K562 (cell line): Measurements from ENCODE around the gene IRF9. TPM values are rescaled to one million over a fixed set of nuclear protein-coding genes. Genes with fewer than 3 reads are reported as not detected.

Experiments
- ARID4B ChIP-seq: sonication (generic); formaldehyde crosslinking; IDR thresholded peaks from 2 replicates; pipeline ENCODE4 v1.8.0; 2022; ENCODE audit warnings: mild to moderate bottlenecking, missing genetic modification reagents
- CREB3L1 ChIP-seq: fragments of 450-650 bp; IDR thresholded peaks from 2 replicates; pipeline ENCODE4 v1.6.1; 2014; ENCODE audit warnings: low read depth, mild to moderate bottlenecking, moderate library complexity, borderline replicate concordance
- CTBP1 ChIP-seq: fragments of 450-650 bp; IDR thresholded peaks from 2 replicates; pipeline ENCODE4 v1.6.1; 2016; ENCODE audit warnings: borderline replicate concordance
- ELF4 ChIP-seq: fragments of 450-650 bp; formaldehyde crosslinking; IDR thresholded peaks from 2 replicates; pipeline ENCODE4 v1.4.0; 2022; ENCODE audit warnings: missing genetic modification characterization
- IFI16 ChIP-seq: fragments of 250-450 bp; sonication (Bioruptor Pico); IDR thresholded peaks from 2 replicates; pipeline ENCODE4 v2.1.2; 2022; ENCODE audit warnings: mild to moderate bottlenecking, inconsistent platforms
- L3MBTL2 ChIP-seq: fragments of 450-650 bp; IDR thresholded peaks from 2 replicates; pipeline ENCODE4 v1.6.1; 2016; ENCODE audit warnings: mild to moderate bottlenecking, moderate library complexity
- LARP7 ChIP-seq: fragments of 450-650 bp; IDR thresholded peaks from 2 replicates; pipeline ENCODE4 v1.6.1; 2016
- NELFE ChIP-seq: IDR thresholded peaks from 2 replicates; pipeline ENCODE4 v1.6.1; 2011; ENCODE audit warnings: mild to moderate bottlenecking; ENCODE audit not compliant: insufficient read depth, insufficient read length
- NFIC ChIP-seq: fragments of 450-650 bp; IDR thresholded peaks from 2 replicates; pipeline ENCODE4 v1.6.1; 2017; ENCODE audit warnings: mild to moderate bottlenecking, inconsistent platforms
- PHF20 ChIP-seq: fragments of 450-650 bp; IDR thresholded peaks from 2 replicates; pipeline ENCODE4 v1.6.1; 2018; ENCODE audit not compliant: partially characterized antibody
- SAFB ChIP-seq: fragments of 200-400 bp; formaldehyde crosslinking; IDR thresholded peaks from 2 replicates; pipeline ENCODE4 v1.6.1; 2017; ENCODE audit warnings: low read depth, low read length, borderline replicate concordance
- SETDB1 ChIP-seq: IDR thresholded peaks from one replicate; pipeline ENCODE4 v1.6.1; 2012; ENCODE audit warnings: low read length, control low read depth, inconsistent platforms
- SMARCC2 ChIP-seq: fragments of 450-650 bp; IDR thresholded peaks from 2 replicates; pipeline ENCODE4 v1.6.1; 2017; ENCODE audit warnings: antibody characterized with exemption, moderate library complexity, mild to moderate bottlenecking, low read depth
- TCF15 ChIP-seq: fragments of 250-450 bp; sonication (Bioruptor Pico); IDR thresholded peaks from 2 replicates; pipeline ENCODE4 v1.8.0; 2022; ENCODE audit warnings: moderate library complexity, mild to moderate bottlenecking, inconsistent platforms
- ZNF436 ChIP-seq: fragments of 250-450, 450-650 bp; sonication (Bioruptor Pico); formaldehyde crosslinking; IDR thresholded peaks from 2 replicates; pipeline ENCODE4 v1.7.0; 2020; ENCODE audit warnings: mild to moderate bottlenecking
- polyA plus RNA-seq, 8 experiments: library from polyadenylated mRNA; depleted of rRNA in 4 of 8; stranded (reverse) in 5 of 8; unstranded in 3 of 8; fragments of >200 nt; fragmentation: Nextera tagmentation in 2 of 8; fragmentation: Illumina TruSeq in 1 of 8; extraction: Ambion mirVana in 2 of 8; extraction: Trizol in 1 of 8; gene quantifications; 2 replicates each; pipeline versions ENCODE4 v1.2.1 to v1.2.3, GENCODE V29; 2011 to 2014; ENCODE audit warnings: inconsistent platforms in 1 of 8, missing spikeins in 1 of 8
- total RNA-seq, 7 experiments: library from RNA; depleted of rRNA in 6 of 7; stranded (reverse); fragments of >200 nt in 6 of 7; fragmentation: Illumina TruSeq in 2 of 7; extraction: Trizol in 2 of 7; gene quantifications; 2 replicates each; pipeline versions ENCODE4 v1.2.1 to v1.2.3, GENCODE V29; 2011 to 2021; ENCODE audit warnings: low replicate concordance in 1 of 7
- TF ChIP-seq, protein P1 (sequence below), 2 experiments: IDR thresholded peaks; 2 replicates each; pipeline ENCODE4 v1.6.1; 2012; ENCODE audit warnings: improper control_type of control experiment in 2 of 2, low read depth in 2 of 2, low read length in 2 of 2, borderline replicate concordance in 1 of 2
- TF ChIP-seq, protein P2 (sequence below): fragments of 450-650 bp; IDR thresholded peaks from 2 replicates; pipeline ENCODE4 v1.6.1; 2016; ENCODE audit warnings: borderline replicate concordance

IRF9 gene
- total and polyA plus RNA-seq, 9 of the 15 experiments (the other 6 are each of a cell fraction or from before 2014, with no cell fraction given), result 0.79 to 14.8 (median 6.1) TPM

DNA sequence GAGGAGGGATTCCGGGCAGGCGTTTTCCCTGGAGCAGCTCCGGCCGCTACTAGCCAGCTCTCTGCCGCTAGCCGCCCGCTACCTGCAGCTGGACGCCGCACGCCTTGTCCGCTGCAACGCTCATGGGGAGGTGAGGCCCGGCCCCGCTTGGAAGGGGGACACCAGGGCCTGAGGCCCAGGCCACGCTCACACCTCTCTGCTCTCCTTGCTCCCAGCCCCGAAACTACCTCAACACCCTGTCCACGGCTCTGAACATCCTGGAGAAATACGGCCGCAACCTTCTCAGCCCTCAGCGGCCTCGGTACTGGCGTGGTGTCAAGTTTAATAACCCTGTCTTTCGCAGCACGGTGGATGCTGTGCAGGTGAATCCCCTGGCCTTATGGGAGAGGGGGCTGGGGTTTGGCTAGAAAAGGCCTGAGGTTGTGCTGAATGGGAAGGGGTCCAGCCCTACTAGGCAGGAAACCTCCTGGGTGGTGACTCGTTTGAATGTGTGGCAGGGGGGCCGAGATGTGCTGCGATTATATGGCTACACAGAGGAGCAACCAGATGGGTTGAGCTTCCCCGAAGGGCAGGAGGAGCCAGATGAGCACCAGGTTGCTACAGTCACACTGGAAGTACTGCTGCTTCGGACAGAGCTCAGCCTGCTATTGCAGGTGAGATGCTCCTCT lies 13.2 kb upstream of the IRF9 start (continued):
- TF ChIP-seq CREB3L1 (no peak), ELF4 (no peak), L3MBTL2 (no peak), IFI16 (CRISPR knock-in tag) (no peak), SMARCC2 (no peak), ARID4B (CRISPR knock-in tag) (0 out of 2 replicates have a peak, but pooled peaks have one; percentile 17), SAFB (no peak), CTBP1 (no peak), TCF15 (no peak), PHF20 (no peak), ZNF436 (no peak), LARP7 (no peak), SETDB1 (no peak), NELFE (no peak), NFIC (peak; percentile 19; the same call in 1 of the 2 replicates)
- TF ChIP-seq, protein P1, sequence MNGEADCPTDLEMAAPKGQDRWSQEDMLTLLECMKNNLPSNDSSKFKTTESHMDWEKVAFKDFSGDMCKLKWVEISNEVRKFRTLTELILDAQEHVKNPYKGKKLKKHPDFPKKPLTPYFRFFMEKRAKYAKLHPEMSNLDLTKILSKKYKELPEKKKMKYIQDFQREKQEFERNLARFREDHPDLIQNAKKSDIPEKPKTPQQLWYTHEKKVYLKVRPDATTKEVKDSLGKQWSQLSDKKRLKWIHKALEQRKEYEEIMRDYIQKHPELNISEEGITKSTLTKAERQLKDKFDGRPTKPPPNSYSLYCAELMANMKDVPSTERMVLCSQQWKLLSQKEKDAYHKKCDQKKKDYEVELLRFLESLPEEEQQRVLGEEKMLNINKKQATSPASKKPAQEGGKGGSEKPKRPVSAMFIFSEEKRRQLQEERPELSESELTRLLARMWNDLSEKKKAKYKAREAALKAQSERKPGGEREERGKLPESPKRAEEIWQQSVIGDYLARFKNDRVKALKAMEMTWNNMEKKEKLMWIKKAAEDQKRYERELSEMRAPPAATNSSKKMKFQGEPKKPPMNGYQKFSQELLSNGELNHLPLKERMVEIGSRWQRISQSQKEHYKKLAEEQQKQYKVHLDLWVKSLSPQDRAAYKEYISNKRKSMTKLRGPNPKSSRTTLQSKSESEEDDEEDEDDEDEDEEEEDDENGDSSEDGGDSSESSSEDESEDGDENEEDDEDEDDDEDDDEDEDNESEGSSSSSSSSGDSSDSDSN (IDR thresholded peaks at IDR 0.05; ENCODE audit: borderline replicate concordance in 1 of 2, low read depth in 2 of 2, low read length in 2 of 2), result 0 out of 4 replicates have a peak, but pooled peaks of 1 of the 2 experiments have one; percentile 48
- TF ChIP-seq, protein P2, sequence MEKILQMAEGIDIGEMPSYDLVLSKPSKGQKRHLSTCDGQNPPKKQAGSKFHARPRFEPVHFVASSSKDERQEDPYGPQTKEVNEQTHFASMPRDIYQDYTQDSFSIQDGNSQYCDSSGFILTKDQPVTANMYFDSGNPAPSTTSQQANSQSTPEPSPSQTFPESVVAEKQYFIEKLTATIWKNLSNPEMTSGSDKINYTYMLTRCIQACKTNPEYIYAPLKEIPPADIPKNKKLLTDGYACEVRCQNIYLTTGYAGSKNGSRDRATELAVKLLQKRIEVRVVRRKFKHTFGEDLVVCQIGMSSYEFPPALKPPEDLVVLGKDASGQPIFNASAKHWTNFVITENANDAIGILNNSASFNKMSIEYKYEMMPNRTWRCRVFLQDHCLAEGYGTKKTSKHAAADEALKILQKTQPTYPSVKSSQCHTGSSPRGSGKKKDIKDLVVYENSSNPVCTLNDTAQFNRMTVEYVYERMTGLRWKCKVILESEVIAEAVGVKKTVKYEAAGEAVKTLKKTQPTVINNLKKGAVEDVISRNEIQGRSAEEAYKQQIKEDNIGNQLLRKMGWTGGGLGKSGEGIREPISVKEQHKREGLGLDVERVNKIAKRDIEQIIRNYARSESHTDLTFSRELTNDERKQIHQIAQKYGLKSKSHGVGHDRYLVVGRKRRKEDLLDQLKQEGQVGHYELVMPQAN, result 0 out of 2 replicates have a peak, but pooled peaks have one; percentile 40
